Measurements from ENCODE around the gene ADGB. TPM values are rescaled to one million over a fixed set of nuclear protein-coding genes. Genes with fewer than 3 reads are reported as not detected.
A peak's percentile ranks its signal among the peaks of the same experiment; 100 is the strongest.

ADGB gene
- total and polyA plus RNA-seq, 9 of the 15 experiments (the other 6 are each of a cell fraction or from before 2014, with no cell fraction given) = not detected

DNA sequence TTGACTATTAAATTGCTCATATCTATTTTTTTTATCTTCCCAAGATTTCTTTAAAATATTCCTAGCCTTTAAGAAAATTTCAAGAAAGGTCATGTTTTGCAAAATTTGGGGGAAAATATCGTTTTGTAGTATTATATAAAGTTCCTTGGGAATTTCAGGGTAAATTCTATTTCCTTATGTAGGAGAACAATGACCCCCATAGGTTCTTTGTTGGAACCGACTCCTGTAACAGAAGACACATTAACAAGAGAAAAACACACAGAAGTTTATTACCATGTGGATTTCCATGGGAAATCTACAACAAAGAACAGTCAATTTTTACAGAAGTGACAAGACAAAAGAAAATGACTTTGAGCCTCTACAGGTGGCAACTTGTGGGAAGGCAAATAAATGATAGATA, 68.1 kb downstream of the ADGB start:
- no TSS peak for BruUV-seq (replicated peaks)

More for the DNA sequence above, 68.1 kb downstream of the ADGB start:
- FAIRE-seq = no peak
- ChIA-PET CTCF (ENCODE audit: low intra/inter-chr PET ratio) (no interaction called here), POLR2A (no interaction called here)
- in situ Hi-C loops (cut with MboI) (loop anchor here (5.0 kb wide), 1 partner anchor 70 kb away; the partner anchor contains the start of gene ADGB), intact Hi-C loops (cut with micrococcal nuclease) (no loop called here)
- TF ChIP-seq CTCF (IDR thresholded peaks at IDR 0.05 in 2 of 3, conservative IDR thresholded peaks at IDR 0.05 in 1 of 3; ENCODE audit: insufficient read depth in 2 of 3, low read depth in 1 of 3, low read length in 3 of 3) (peak in 1 of 3 experiments; percentile 38; a peak in 2 of 6 replicates), RAD21 (CRISPR knock-in tag; conservative IDR thresholded peaks at IDR 0.05 in 1 of 2, IDR thresholded peaks at IDR 0.05 in 1 of 2) (peak; percentile 41 to 59), ZKSCAN1 (IDR thresholded peaks at IDR 0.05; ENCODE audit: low read depth, low read length) (no peak)
- TF ChIP-seq, protein P1, sequence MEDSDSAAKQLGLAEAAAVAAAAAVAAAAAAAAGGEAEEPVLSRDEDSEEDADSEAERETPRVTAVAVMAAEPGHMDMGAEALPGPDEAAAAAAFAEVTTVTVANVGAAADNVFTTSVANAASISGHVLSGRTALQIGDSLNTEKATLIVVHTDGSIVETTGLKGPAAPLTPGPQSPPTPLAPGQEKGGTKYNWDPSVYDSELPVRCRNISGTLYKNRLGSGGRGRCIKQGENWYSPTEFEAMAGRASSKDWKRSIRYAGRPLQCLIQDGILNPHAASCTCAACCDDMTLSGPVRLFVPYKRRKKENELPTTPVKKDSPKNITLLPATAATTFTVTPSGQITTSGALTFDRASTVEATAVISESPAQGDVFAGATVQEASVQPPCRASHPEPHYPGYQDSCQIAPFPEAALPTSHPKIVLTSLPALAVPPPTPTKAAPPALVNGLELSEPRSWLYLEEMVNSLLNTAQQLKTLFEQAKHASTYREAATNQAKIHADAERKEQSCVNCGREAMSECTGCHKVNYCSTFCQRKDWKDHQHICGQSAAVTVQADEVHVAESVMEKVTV (CRISPR knock-in tag; IDR thresholded peaks at IDR 0.05) = 0 out of 2 replicates have a peak, but pooled peaks have one; percentile 34
- Histone ChIP-seq H3K4me2 (ENCODE audit: insufficient read depth, low read length) (no peak overlapping the region), H2AFZ (ENCODE audit: low read depth, low read length) (no peak overlapping the region), H4K20me1 (replicated peaks; ENCODE audit: control insufficient read depth, insufficient read depth, low read length) (no peaks in the 10 kb centered on the region), H3K9me1 (ENCODE audit: control insufficient read depth, insufficient read depth, low read length) (no peaks in the 10 kb centered on the region), H3K79me2 (ENCODE audit: control insufficient read depth, insufficient read depth, low read length) (no peaks in the 10 kb centered on the region), H3K4me3 (no peak overlapping the region), H3K27ac (ENCODE audit: extremely low read depth, low read depth, low read length) (no peak overlapping the region), H3K9ac (ENCODE audit: insufficient read depth in 1 of 2, low read depth in 2 of 2, low read length in 2 of 2) (no peak overlapping the region), H3K27me3 (ENCODE audit: control insufficient read depth in 2 of 2, insufficient read depth in 2 of 2, low read length in 2 of 2) (no peaks in the 10 kb centered on the region), H3K9me3 (replicated peaks; ENCODE audit: control insufficient read depth, insufficient read depth, low read depth, low read length) (no peaks in the 10 kb centered on the region), H3K4me1 (replicated peaks in 1 of 2; ENCODE audit: control insufficient read depth in 2 of 2, insufficient read depth in 2 of 2, low read length in 2 of 2) (no peaks in the 10 kb centered on the region), H3K36me3 (ENCODE audit: control insufficient read depth, insufficient read depth, low read length) (no peaks in the 10 kb centered on the region)
- DNase-seq (ENCODE audit: extremely low read depth in 1 of 4, low spot score in 3 of 4) = no peak
- no peak for ATAC-seq
- 0% methylated on average over 2 of the region's 2 CpGs for WGBS (ENCODE audit: insufficient coverage, low coverage, missing lambda C conversion rate)
